HG02623 (cell line): ENCODE data around the gene RNF113B.

Experiments used
- ATAC-seq: cut with Tn5 transposase; IDR thresholded peaks from one replicate; pipeline ENCODE4 v1.9.1; 2021; ENCODE audit warnings: moderate library complexity; ENCODE audit not compliant: unreplicated experiment

The RNF113B gene

DNA sequence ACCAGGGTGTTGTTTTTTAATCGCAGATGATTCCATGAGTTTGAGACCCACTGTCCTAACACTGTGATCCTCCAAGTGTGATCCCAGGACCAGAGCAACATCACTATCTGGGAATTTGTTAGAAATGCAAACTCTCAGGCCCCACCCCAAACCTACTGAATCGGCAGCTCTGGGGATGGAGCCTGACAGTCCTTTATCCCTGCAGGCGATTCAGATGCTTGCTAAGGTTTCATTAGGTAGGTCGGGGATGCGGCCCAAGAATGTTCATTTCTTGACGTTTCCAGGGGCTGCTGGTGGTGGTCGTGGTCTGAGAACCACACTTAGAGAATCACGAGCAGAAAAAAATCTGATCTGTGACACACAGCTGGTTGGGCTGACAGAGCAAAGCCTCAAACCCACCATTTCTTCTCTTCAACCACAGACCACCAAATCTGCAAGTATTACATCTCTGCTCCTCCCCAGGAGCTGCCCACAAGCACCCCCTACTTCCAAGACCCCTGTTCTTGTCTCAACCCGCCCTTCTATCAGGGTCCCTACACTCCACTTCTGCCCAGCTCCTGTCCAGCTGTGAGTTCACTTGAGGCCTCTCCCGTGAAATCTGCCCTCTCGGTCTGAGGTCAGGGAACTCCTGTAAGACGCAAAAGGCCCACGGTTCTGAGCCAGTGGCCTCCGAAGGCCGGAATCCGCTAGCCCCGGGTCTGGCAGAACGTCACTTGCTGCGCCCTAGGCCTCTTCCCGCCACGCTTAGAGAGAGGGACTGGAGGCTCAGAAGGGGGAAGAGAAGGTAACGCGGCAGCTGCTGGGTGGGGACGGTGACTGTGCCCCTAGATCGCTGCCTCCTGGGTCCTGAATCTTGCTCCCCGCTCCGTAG is 35.3 kb downstream of the RNF113B start:
- ATAC-seq, result no peak

DNA sequence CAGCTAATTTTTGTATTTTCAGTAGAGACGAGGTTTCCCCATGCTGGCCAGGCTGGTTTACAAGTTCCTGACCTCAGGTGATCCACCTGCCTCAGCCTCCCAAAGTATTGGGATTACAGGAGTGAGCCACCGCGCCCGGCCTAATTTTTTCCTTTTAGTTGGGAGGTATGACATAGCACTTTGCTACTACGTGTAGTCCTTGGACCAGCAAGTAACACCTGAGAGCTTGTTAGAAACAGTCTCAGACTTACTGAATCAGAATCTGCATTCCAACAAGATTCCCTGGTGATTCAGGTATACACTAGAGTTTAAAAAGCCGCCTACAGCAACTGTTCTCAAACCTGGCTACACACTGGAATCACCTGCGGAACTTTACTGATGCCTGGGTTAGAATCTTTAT is 36.0 kb downstream of the RNF113B start:
- no peak for ATAC-seq

DNA sequence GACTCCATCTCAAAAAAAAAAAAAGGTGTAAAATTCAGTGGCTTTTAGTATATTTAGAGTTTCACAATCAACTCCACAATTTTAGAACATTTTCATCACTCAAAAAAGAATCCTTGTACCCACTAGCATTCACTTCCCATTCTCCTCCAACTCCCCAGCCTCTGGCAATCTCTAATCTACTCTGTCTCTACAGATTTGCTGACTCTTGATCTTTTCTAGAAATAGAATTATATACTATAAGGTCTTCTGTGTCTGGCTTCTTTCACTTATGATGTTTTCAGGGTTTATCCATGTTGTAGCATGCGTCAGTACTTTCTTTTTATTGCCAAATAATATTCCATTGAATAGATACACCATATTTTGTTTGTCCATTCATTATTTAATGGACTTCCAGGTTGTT is 42.2 kb downstream of the RNF113B start:
- ATAC-seq, result no peak

DNA sequence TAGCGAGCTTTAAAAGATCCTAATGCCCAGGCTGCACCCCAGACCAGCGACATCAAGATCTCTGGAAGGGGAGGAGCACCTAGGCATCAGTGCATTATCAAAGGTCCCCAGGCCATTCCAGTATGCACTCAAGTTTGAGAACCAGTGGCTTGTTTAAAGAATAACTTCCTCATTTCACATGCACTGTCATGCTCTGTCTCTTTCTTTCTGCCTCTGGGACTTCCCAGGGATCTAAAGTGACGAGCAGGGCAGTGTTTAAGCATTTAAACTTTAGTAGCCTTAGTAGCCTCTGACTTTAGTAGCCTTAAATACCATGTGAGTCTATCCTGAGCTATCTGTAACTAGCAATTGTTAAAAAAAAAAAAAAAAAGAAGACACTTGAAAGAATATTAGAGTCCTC is 43.1 kb downstream of the RNF113B start:
- peak; percentile 93 for ATAC-seq

DNA sequence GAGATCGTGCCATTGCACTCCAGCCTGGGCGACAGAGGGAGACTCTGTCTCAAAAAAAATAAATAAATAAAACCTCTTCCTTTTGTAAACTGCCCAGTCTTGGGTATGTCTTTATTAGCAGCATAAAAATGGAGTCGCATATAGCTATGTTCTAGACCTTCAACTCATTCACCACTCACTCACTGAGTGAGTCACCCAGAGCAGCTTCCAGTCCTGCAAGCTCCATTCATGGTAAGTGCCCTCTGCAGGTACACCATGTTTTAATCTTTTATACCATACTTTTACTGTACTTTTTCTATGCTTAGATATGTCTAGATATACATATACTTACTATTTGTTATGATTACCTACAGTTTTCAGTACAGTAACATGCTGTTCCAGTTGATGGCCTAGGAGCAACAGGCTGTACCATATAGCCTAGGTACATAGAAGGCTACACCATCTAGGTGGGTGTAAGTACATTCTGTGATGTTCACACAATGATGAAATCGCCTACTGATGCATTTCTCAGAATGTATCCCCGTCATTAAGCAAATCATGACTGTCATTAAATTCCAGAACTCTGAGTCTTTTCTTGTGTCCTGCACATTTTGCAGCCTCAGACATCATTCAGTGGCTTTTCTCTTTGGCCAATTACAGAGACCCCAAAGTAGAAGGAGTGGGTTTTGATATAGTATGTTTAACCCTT is 47.9 kb downstream of the RNF113B start:
- ATAC-seq, result no peak
